HL-60/S4 (cell line): ENCODE measurements around the gene HNRNPCL2.
"Not testable (repeated sequence)": the region's sequence is repeated elsewhere in the genome, so short reads cannot be mapped to it uniquely, and the experiment has no call there.

Source experiments
- in situ Hi-C: fragments of 300-500 bp; cut with MboI; formaldehyde crosslinking; loops from 2 replicates; pipeline ENCODE4 v1.14.3; 2022; ENCODE audit warnings: low sequenced_read_pairs

HNRNPCL2 gene

DNA sequence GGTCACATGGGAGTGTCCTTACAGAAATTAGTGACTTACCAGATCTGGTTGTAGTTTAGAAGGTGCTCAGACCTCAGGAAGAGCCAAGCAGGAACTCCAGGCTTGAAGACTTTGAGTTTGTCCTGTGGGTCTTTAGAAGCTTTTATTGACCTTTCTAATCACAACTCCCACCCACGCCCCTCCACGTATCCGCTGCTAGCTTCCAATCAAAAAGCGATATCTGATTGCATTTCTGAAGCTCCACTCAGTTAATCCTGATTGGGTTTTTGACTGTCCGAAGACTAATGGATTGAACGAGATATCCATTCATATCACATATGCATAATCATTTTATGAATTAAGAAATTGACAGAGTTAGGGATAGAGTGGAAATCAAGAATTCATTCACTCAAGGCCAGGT is at the start of gene HNRNPCL2:
TSS of gene HNRNPCL2 (minus strand) at position 101 of the 400 bp plus-strand sequence. CDS start 454 bp downstream, outside the sequence.
- in situ Hi-C loops: not testable (repeated sequence)

DNA sequence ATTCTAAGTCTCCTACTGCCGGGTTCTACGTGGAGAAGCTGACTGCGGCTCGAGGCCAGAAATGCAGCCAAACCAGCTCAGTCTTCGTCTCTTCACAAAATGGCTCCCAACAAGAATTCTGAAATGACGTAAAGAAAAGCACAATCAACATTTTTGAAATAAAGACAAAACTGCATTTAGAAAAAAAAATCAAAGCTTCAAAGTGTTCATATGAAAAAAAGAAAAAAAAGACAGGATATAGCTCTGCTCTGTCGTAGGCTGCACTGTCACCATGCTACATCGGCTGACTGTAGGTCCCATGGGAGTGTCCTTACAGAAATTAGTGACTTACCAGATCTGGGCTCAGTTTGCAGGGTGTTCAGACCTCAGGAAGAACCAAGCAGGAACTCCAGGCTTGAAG is 48.9 kb upstream of the HNRNPCL2 start, which contains the start of gene HNRNPCL4:
TSS of gene HNRNPCL4 (minus strand) at position 101 of the 400 bp plus-strand sequence. CDS start 164 bp downstream, outside the sequence.
- in situ Hi-C loops: not testable (repeated sequence)

DNA sequence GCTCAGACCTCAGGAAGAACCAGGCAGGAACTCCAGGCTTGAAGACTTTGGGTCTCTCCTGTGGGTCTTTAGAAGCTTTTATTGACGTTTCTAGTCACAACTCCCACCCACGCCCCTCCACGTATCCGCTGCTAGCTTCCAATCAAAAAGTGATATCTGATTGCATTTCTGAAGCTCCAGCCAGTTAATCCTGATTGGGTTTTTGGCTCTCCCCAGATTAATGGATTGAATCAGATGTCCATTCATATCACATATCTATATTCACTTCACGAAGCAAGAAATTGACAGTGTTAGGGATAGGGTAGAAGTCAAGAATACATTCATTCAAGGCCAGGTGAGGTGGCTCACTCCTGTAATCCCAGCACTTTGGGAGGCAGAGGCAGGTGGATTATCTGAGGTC is 39.3 kb upstream of the HNRNPCL2 start, which contains the start of gene PRAMEF26:
TSS of gene PRAMEF26 (minus strand) at position 101 of the 400 bp plus-strand sequence. CDS start 2,914 bp downstream, outside the sequence.
- in situ Hi-C loops: not testable (repeated sequence)

DNA sequence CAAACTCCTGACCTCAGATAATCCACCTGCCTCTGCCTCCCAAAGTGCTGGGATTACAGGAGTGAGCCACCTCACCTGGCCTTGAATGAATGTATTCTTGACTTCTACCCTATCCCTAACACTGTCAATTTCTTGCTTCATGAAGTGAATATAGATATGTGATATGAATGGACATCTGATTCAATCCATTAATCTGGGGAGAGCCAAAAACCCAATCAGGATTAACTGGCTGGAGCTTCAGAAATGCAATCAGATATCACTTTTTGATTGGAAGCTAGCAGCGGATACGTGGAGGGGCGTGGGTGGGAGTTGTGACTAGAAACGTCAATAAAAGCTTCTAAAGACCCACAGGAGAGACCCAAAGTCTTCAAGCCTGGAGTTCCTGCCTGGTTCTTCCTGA is 46.2 kb downstream of the HNRNPCL2 start, which contains the start of gene PRAMEF25:
TSS of gene PRAMEF25 (plus strand) at position 301 of the 400 bp plus-strand sequence. CDS start 2,920 bp downstream, outside the sequence.
- in situ Hi-C loops: not testable (repeated sequence)
